SU-DHL-6 (cell line): ENCODE data around the gene NAA40.

ENCODE experiments used
- H2AFZ ChIP-seq: fragments of 200-600 bp; sonication (generic); 2 replicates; pipeline ENCODE4 v1.6.1; 2014; ENCODE audit warnings: low read depth, mild to moderate bottlenecking, moderate library complexity, mixed read lengths, antibody characterized with exemption, low read length; ENCODE audit not compliant: severe bottlenecking
- H3F3A ChIP-seq: fragments of 200-600 bp; shearing (Covaris generic); 2 replicates; pipeline ENCODE4 v1.6.0; 2016; ENCODE audit warnings: antibody characterized with exemption, mild to moderate bottlenecking; ENCODE audit not compliant: insufficient read depth
- H3K27ac ChIP-seq: fragments of 200-600 bp; sonication (generic); 2 replicates; pipeline ENCODE4 v1.5.1; 2016; ENCODE audit warnings: low read depth, mild to moderate bottlenecking, low read length, moderate library complexity, mixed read lengths
- H3K27me3 ChIP-seq: fragments of 200-600 bp; sonication (generic), shearing (Covaris generic); 2 replicates; pipeline ENCODE4 v1.6.0; 2014; ENCODE audit warnings: mild to moderate bottlenecking, low read length
- H3K36me3 ChIP-seq: fragments of 200-600 bp; sonication (generic); 2 replicates; pipeline ENCODE4 v1.6.1; 2014; ENCODE audit warnings: mild to moderate bottlenecking, low read length, mixed read lengths
- H3K4me2 ChIP-seq: fragments of 300-600, 200-600 bp; shearing (Covaris generic), sonication (generic); 2 replicates; pipeline ENCODE4 v1.6.0; 2014; ENCODE audit warnings: low read length, low read depth, mild to moderate bottlenecking; ENCODE audit not compliant: poor library complexity, severe bottlenecking
- H3K4me3 ChIP-seq: fragments of 200-600 bp; sonication (generic); 2 replicates; pipeline ENCODE4 v1.5.1; 2014; ENCODE audit warnings: antibody characterized with exemption, low read length, mild to moderate bottlenecking, mixed read lengths; ENCODE audit not compliant: insufficient read depth, poor library complexity, severe bottlenecking
- H3K79me2 ChIP-seq: fragments of 200-600 bp; sonication (generic); 2 replicates; pipeline ENCODE4 v1.6.1; 2014; ENCODE audit warnings: mild to moderate bottlenecking, low read length, moderate library complexity; ENCODE audit not compliant: insufficient read depth
- H3K9ac ChIP-seq: fragments of 200-600 bp; sonication (generic); 2 replicates; pipeline ENCODE4 v1.7.0; 2014; ENCODE audit warnings: mild to moderate bottlenecking, low read length
- H3K9me2 ChIP-seq: fragments of 200-600 bp; sonication (generic); replicated peaks from 2 replicates; pipeline ENCODE4 v1.6.1; 2014; ENCODE audit warnings: low read length; ENCODE audit not compliant: insufficient read depth
- H3K9me3 ChIP-seq: fragments of 200-600 bp; sonication (generic); 2 replicates; pipeline ENCODE4 v1.6.1; 2014; ENCODE audit warnings: low read length, mixed read lengths; ENCODE audit not compliant: insufficient read depth
- H4K20me1 ChIP-seq: fragments of 200-600 bp; sonication (generic); 2 replicates; pipeline ENCODE4 v1.6.1; 2014; ENCODE audit warnings: low read depth, mild to moderate bottlenecking, antibody characterized with exemption, low read length, moderate library complexity, mixed read lengths
- CTCF ChIP-seq: fragments of 200-600 bp; sonication (generic); IDR thresholded peaks from one replicate; pipeline ENCODE4 v1.5.1; 2017; ENCODE audit warnings: antibody characterized with exemption, mild to moderate bottlenecking, low read length, moderate library complexity; ENCODE audit not compliant: insufficient read depth, poor library complexity, severe bottlenecking
- EZH2phosphoT487 ChIP-seq: fragments of 200-600 bp; sonication (generic), shearing (Covaris generic); conservative IDR thresholded peaks from 2 replicates; pipeline ENCODE4 v1.6.1; 2018; ENCODE audit warnings: mild to moderate bottlenecking, antibody characterized with exemption, low read length, moderate library complexity, mixed read lengths

NAA40 gene

DNA sequence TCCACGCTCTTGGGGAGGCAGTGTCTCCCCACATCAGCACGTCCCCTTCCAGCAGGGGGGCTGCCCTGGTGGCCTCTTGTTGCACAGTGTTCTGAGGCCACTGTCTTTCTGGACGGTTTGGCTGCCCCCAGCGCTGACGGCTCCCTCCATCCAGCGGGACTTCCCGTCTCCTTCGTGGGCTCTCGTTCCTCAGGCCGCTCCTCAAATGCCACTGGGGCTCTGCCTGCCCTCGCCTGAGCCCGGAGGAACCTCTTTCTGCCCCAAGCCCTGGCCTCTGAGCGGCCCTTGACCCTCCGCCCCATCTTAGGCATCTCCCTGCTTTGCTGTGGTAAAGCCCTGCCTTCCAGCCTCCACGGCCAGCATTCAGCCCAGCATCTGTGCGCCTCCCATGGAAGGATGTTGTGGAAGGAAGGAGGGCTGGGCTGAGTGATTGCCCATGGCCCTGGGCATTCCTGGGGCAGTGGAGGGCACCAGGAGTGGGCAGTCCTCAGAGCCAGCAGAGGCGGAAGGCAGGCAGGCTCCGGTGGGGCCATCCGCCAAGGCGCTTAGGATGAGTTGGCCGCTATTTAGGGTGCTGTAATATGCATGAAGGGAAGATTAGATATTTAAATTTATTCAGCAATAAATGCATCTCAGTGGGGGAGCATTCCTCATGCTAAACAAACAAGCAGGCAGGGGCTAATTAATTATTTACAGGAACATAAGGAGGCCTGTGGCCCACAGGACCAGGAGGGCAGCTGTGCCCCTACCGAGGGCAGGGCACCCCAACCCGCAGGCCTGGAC lies 65.2 kb downstream of the NAA40 start:
- no peaks in the 10 kb centered on the region for H3K27me3 ChIP-seq
- H3K9me2 ChIP-seq = no peaks in the 10 kb centered on the region
- no peak overlapping the region for H2AFZ ChIP-seq
- no peaks in the 10 kb centered on the region for H3K9me3 ChIP-seq
- no peak overlapping the region for H3K4me3 ChIP-seq
- H3K4me2 ChIP-seq = no peak overlapping the region
- no peak overlapping the region for H3K9ac ChIP-seq
- no peaks in the 10 kb centered on the region for H3K79me2 ChIP-seq
- no peaks in the 10 kb centered on the region for H4K20me1 ChIP-seq
- no peaks in the 10 kb centered on the region for H3K36me3 ChIP-seq
- no peak overlapping the region for H3K27ac ChIP-seq
- TF ChIP-seq CTCF = no peak
- TF ChIP-seq EZH2phosphoT487 = no peak
- no peaks in the 10 kb centered on the region for H3F3A ChIP-seq

- Histone ChIP-seq H3K9me2 (no peaks in the 10 kb centered on the region), H3K4me3 (no peak overlapping the region)
Measured at GRCh38 chr11:64004590-64004984, 65.8 kb downstream of the NAA40 start.

DNA sequence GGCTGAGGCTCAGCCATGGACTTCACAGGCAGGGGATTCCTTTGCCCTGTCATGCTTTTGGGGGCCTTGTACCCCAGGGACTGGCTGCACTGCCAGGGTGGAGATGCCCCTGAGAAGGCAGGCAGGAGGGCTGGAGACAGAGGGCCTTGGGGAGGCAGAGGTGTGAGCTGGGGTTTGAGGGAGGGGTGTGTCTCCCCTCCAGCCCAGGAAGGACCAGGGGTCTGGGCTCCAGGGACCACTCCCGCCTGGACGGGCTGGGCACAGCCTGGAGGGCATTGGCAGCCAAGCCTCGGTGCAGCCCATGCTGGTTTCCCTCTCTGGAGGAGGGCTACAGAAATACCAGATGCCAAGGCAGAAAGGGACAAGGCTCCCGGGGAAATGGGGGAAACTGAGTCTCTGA lies 66.9 kb downstream of the NAA40 start:
- H3K27me3 ChIP-seq = no peaks in the 10 kb centered on the region
- H3K4me2 ChIP-seq = no peak overlapping the region
- no peaks in the 10 kb centered on the region for H3F3A ChIP-seq
- H3K9me3 ChIP-seq = peaks cover 7% of the 10 kb centered on the region; the same call in 1 of the 2 replicates
- no peak overlapping the region for H3K4me3 ChIP-seq
- TF ChIP-seq CTCF = no peak
- TF ChIP-seq EZH2phosphoT487 = no peak
- no peaks in the 10 kb centered on the region for H3K36me3 ChIP-seq
- no peaks in the 10 kb centered on the region for H3K79me2 ChIP-seq
- H2AFZ ChIP-seq = no peak overlapping the region
- no peaks in the 10 kb centered on the region for H3K9me2 ChIP-seq
- H3K9ac ChIP-seq = no peak overlapping the region
- no peaks in the 10 kb centered on the region for H4K20me1 ChIP-seq
- H3K27ac ChIP-seq = no peak overlapping the region

More at GRCh38 chr11:64004590-64004984, 65.8 kb downstream of the NAA40 start:
- no peaks in the 10 kb centered on the region for H3K79me2 ChIP-seq
- no peaks in the 10 kb centered on the region for H3K36me3 ChIP-seq
- H4K20me1 ChIP-seq = no peaks in the 10 kb centered on the region
- H3K27me3 ChIP-seq = no peaks in the 10 kb centered on the region
- no peak overlapping the region for H2AFZ ChIP-seq
- H3K9ac ChIP-seq = no peak overlapping the region
- H3K4me2 ChIP-seq = no peak overlapping the region
- no peaks in the 10 kb centered on the region for H3K9me3 ChIP-seq
- TF ChIP-seq EZH2phosphoT487 (no peak), CTCF (no peak)
- H3K27ac ChIP-seq = no peak overlapping the region
- H3F3A ChIP-seq = no peaks in the 10 kb centered on the region
